ENCODE results near the gene CD99L2. TPM values are rescaled to one million over a fixed set of nuclear protein-coding genes. Genes with fewer than 3 reads are reported as not detected.
"Not testable (repeated sequence)": the region's sequence is repeated elsewhere in the genome, so short reads cannot be mapped to it uniquely, and the experiment has no call there.

The CD99L2 gene
- total RNA-seq, 2 donors from 2014 or later: 61.0 to 62.6 TPM

- intact Hi-C loops (cut with DNase I): no loop called here
- ATAC-seq: no peak
- no peak for DNase-seq
Observed at GRCh38 chrX:150828785-150829184, 69.7 kb downstream of the CD99L2 start.

- DNase-seq; intact Hi-C loops (cut with DNase I): not testable (repeated sequence)
Observed at GRCh38 chrX:150824352-150824751, 74.1 kb downstream of the CD99L2 start.

GRCh38 chrX:150823826-150824225, 74.6 kb downstream of the CD99L2 start:
- DNase-seq; ATAC-seq; intact Hi-C loops (cut with DNase I): not testable (repeated sequence)

More at GRCh38 chrX:150824352-150824751, 74.1 kb downstream of the CD99L2 start:
- not testable (repeated sequence) for ATAC-seq

- intact Hi-C loops (cut with DNase I): no loop called here
- no peak for DNase-seq
- no peak for ATAC-seq
Observed at GRCh38 chrX:150821971-150822370, 76.5 kb downstream of the CD99L2 start.

GRCh38 chrX:150813922-150814321, 84.5 kb downstream of the CD99L2 start:
- DNase-seq: no peak
- intact Hi-C loops (cut with DNase I): no loop called here
- peak in 1 of 2 donors; percentile 19 for ATAC-seq

GRCh38 chrX:150806827-150807226, 91.6 kb downstream of the CD99L2 start:
- intact Hi-C loops (cut with DNase I): no loop called here
- no peak for DNase-seq
- ATAC-seq: no peak

GRCh38 chrX:150805736-150806135, 92.7 kb downstream of the CD99L2 start:
- no peak for DNase-seq
- intact Hi-C loops (cut with DNase I): no loop called here

GRCh38 chrX:150792949-150793527, 105.4 kb downstream of the CD99L2 start:
- DNase-seq (no peak), ATAC-seq (no peak)

More at GRCh38 chrX:150805736-150806135, 92.7 kb downstream of the CD99L2 start:
- ATAC-seq: no peak

GRCh38 chrX:150790021-150790420, 108.4 kb downstream of the CD99L2 start:
- ATAC-seq: no peak
- intact Hi-C loops (cut with DNase I): no loop called here
- DNase-seq: no peak

More at GRCh38 chrX:150792949-150793527, 105.4 kb downstream of the CD99L2 start:
- intact Hi-C loops (cut with DNase I): no loop called here

- ATAC-seq (no peak), DNase-seq (no peak)
- intact Hi-C loops (cut with DNase I): no loop called here
Observed at GRCh38 chrX:150781677-150782076, 116.8 kb downstream of the CD99L2 start.

GRCh38 chrX:150779385-150779784, 119.1 kb downstream of the CD99L2 start:
- ATAC-seq: no peak
- intact Hi-C loops (cut with DNase I): loop anchor here (5.0 to 10.0 kb wide), 2 partner anchors 195 to 303 kb away; no protein-coding TSS in a partner anchor
- no peak for DNase-seq

GRCh38 chrX:150777328-150777992, 121.0 kb downstream of the CD99L2 start:
- no peak for ATAC-seq
- intact Hi-C loops (cut with DNase I): loop anchor here (5.0 to 10.0 kb wide), 2 partner anchors 197 to 305 kb away; no protein-coding TSS in a partner anchor
- no peak for DNase-seq

GRCh38 chrX:150775569-150776350, 122.7 kb downstream of the CD99L2 start:
- ATAC-seq (peak in 1 of 2 donors; percentile 20), DNase-seq (no peak)
- intact Hi-C loops (cut with DNase I): loop anchor here (5.0 to 10.0 kb wide), 2 partner anchors 199 to 307 kb away; no protein-coding TSS in a partner anchor

- ATAC-seq: no peak
- intact Hi-C loops (cut with DNase I): loop anchor here (5.0 to 10.0 kb wide), 2 partner anchors 200 to 307 kb away; no protein-coding TSS in a partner anchor
- DNase-seq: no peak
Observed at GRCh38 chrX:150774798-150775568, 123.5 kb downstream of the CD99L2 start.

- DNase-seq (no peak), ATAC-seq (no peak)
- intact Hi-C loops (cut with DNase I): loop anchor here in 1 of 2 donors (10.0 kb wide), 1 partner anchor 201 kb away; no protein-coding TSS in a partner anchor
Observed at GRCh38 chrX:150773634-150774033, 124.8 kb downstream of the CD99L2 start.

GRCh38 chrX:150773117-150773516, 125.4 kb downstream of the CD99L2 start:
- intact Hi-C loops (cut with DNase I): loop anchor here in 1 of 2 donors (10.0 kb wide), 1 partner anchor 202 kb away; no protein-coding TSS in a partner anchor
- DNase-seq: no peak
- no peak for ATAC-seq

GRCh38 chrX:150772150-150772970, 126.1 kb downstream of the CD99L2 start:
- DNase-seq (peak; percentile 76), ATAC-seq (peak; percentile 86)
- intact Hi-C loops (cut with DNase I): loop anchor here in 1 of 2 donors (1.0 to 10.0 kb wide), 2 partner anchors 202 to 310 kb away; no protein-coding TSS in a partner anchor

- no peak for DNase-seq
- intact Hi-C loops (cut with DNase I): loop anchor here in 1 of 2 donors (10.0 kb wide), 1 partner anchor 204 kb away; no protein-coding TSS in a partner anchor
- ATAC-seq: no peak
Observed at GRCh38 chrX:150771116-150771515, 127.4 kb downstream of the CD99L2 start.
